Measurements from ENCODE around the gene KLB. TPM values are rescaled to one million over a fixed set of nuclear protein-coding genes. Genes with fewer than 3 reads are reported as not detected.
"Not testable (repeated sequence)": the region's sequence is repeated elsewhere in the genome, so short reads cannot be mapped to it uniquely, and the experiment has no call there.

KLB gene
- under 1 TPM in 2 of 4 donors, not detected in 2; 0.05 to 0.13 TPM for total RNA-seq

- no peak for TF ChIP-seq EP300 (IDR thresholded peaks at IDR 0.05)
- no peak for TF ChIP-seq POLR2AphosphoS5 (IDR thresholded peaks at IDR 0.05)
- TF ChIP-seq CTCF (IDR thresholded peaks at IDR 0.05): no peak
- no peak for TF ChIP-seq POLR2A (IDR thresholded peaks at IDR 0.05)
- no peak for ATAC-seq
- H3K27ac ChIP-seq: no peak within 1 kb of the TSS
- WGBS, 2 donors (ENCODE audit: low coverage in 1 of 2): 32 to 43% methylated on average over 10 to 12 of the region's 12 CpGs
- H3K9me3 ChIP-seq: no peaks in the 10 kb centered on the region
- H3K4me1 ChIP-seq: no peaks in the 10 kb centered on the region
- H3K27me3 ChIP-seq: no peaks in the 10 kb centered on the region
- no peak within 1 kb of the TSS for H3K4me3 ChIP-seq
- no peaks in the 10 kb centered on the region for H3K36me3 ChIP-seq
Observed at GRCh38 chr4:39406763-39407583, at the start of gene KLB. TSS of gene KLB (plus strand) at chr4:39406930. CDS start at chr4:39406950, 20 bp downstream.

GRCh38 chr4:39357002-39357401 lies 49.7 kb upstream of the KLB start:
- H3K27ac ChIP-seq: peak overlapping the region in 1 of 4 donors; percentile 46
- 55 to 75% methylated on average over 1 of the region's 1 CpG for WGBS, 2 donors (ENCODE audit: low coverage in 1 of 2)
- no peaks in the 10 kb centered on the region for H3K9me3 ChIP-seq
- H3K27me3 ChIP-seq: no peaks in the 10 kb centered on the region
- H3K36me3 ChIP-seq: no peaks in the 10 kb centered on the region
- ATAC-seq: no peak
- peaks cover 0 to 50% (median 0%) of the 10 kb centered on the region in 3 donors for H3K4me1 ChIP-seq
- no peak for TF ChIP-seq POLR2AphosphoS5 (IDR thresholded peaks at IDR 0.05)
- TF ChIP-seq EP300 (IDR thresholded peaks at IDR 0.05): no peak
- TF ChIP-seq CTCF (IDR thresholded peaks at IDR 0.05): no peak
- no peak for TF ChIP-seq POLR2A (IDR thresholded peaks at IDR 0.05)
- H3K4me3 ChIP-seq: no peak overlapping the region

GRCh38 chr4:39360611-39361010 lies 46.1 kb upstream of the KLB start:
- peaks cover 2 to 55% (median 10%) of the 10 kb centered on the region in 3 donors for H3K4me1 ChIP-seq
- H3K27me3 ChIP-seq, H3K9me3 ChIP-seq, H3K27ac ChIP-seq, H3K4me3 ChIP-seq, ATAC-seq, H3K36me3 ChIP-seq: not testable (repeated sequence)
- 87 to 98% methylated on average over 4 of the region's 4 CpGs for WGBS, 2 donors (ENCODE audit: low coverage in 1 of 2)

GRCh38 chr4:39362827-39363226 lies 43.9 kb upstream of the KLB start:
- WGBS, 2 donors (ENCODE audit: low coverage in 1 of 2): 31 to 52% methylated on average over 3 of the region's 3 CpGs
- Histone ChIP-seq H3K9me3 (no peaks in the 10 kb centered on the region), H3K27me3 (no peaks in the 10 kb centered on the region), H3K36me3 (no peaks in the 10 kb centered on the region), H3K27ac (no peak overlapping the region), H3K4me1 (peaks cover 2 to 40% (median 10%) of the 10 kb centered on the region in 3 donors), H3K4me3 (no peak overlapping the region)
- TF ChIP-seq EP300 (IDR thresholded peaks at IDR 0.05) (no peak), POLR2A (IDR thresholded peaks at IDR 0.05) (no peak), CTCF (IDR thresholded peaks at IDR 0.05) (no peak)
- no peak for ATAC-seq

DNA sequence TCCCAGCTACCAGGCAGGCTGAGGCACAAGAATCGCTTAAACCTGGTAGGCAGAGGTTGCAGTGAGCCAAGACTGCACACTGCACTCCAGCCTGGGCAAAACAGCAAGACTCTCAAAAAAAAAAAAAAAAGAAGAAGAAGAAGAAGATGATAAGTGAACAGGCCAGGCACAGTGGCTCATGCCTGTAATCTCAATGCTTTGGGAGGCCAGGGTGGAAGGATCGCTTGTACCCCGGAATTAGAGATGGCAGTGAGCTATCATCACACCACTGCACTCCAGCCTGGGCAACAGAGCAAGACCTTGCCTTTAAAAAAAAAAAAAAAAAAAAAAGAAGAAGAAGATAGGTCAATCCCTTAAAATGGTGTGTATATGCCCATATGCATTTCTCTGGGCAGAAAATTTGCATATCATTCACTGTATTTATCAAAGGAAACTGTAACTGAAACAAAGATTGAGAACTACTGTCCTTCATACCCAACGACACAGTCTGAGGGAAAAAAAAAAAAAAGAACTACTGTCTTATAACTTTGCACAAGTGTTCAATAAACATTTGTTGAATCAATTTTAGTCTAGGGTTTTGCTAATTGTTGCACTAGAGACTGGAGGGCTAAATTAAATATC lies 42.8 kb upstream of the KLB start:
- H3K27me3 ChIP-seq: no peaks in the 10 kb centered on the region
- peaks cover 2 to 40% (median 10%) of the 10 kb centered on the region in 3 donors for H3K4me1 ChIP-seq
- TF ChIP-seq POLR2A (IDR thresholded peaks at IDR 0.05) (no peak), CTCF (IDR thresholded peaks at IDR 0.05) (no peak), EP300 (IDR thresholded peaks at IDR 0.05) (no peak), POLR2AphosphoS5 (IDR thresholded peaks at IDR 0.05) (no peak)
- H3K4me3 ChIP-seq: no peak overlapping the region
- H3K36me3 ChIP-seq: no peaks in the 10 kb centered on the region
- no peak for ATAC-seq
- no peaks in the 10 kb centered on the region for H3K9me3 ChIP-seq
- 73 to 86% methylated on average over 2 to 3 of the region's 4 CpGs for WGBS, 2 donors (ENCODE audit: low coverage in 1 of 2)
- H3K27ac ChIP-seq: no peak overlapping the region
